IMR-90 (cell line): ENCODE measurements around the gene KRT74. TPM values are rescaled to one million over a fixed set of nuclear protein-coding genes. Genes with fewer than 3 reads are reported as not detected.

ENCODE experiments used
- ATAC-seq: fragments of 200-7000 bp; cut with Tn5 transposase; 2 replicates; pipeline ENCODE4 v1.9.1; 2020; ENCODE audit warnings: low read depth, mild to moderate bottlenecking, moderate library complexity
- BruUV-seq: library from RNA; stranded (reverse); fragments of 400-500 nt; replicated peaks from 2 replicates; lab custom pipeline; 2021; lab: Mats Ljungman, UMichigan
- CTCF ChIA-PET: fragments of 300-600 bp; formaldehyde crosslinking; extraction: SDS; loops from one replicate; lab custom pipeline; 2021; ENCODE audit warnings: antibody characterized with exemption; lab: Yijun Ruan, JAX
- POLR2A ChIA-PET: fragments of 300-600 bp; sonication (Branson Sonifier 250); formaldehyde crosslinking; loops from one replicate; lab custom pipeline; 2022; ENCODE audit warnings: antibody characterized with exemption; ENCODE audit not compliant: unreplicated experiment; lab: Charles Lee
- DNase-seq: peaks from one replicate; pipeline ENCODE4 v3.0.0; 2013
- H2AFZ ChIP-seq: replicated peaks from 2 replicates; pipeline ENCODE3; 2013; ENCODE audit warnings: low read length, mild to moderate bottlenecking; ENCODE audit not compliant: poor library complexity
- H2AK5ac ChIP-seq: 2 replicates; pipeline ENCODE4 v1.6.1; 2013; ENCODE audit warnings: low read depth, low read length, inconsistent platforms
- H2AK9ac ChIP-seq: replicated peaks from 2 replicates; pipeline ENCODE3; 2013; ENCODE audit warnings: mild to moderate bottlenecking, low read depth, low read length, moderate library complexity; ENCODE audit not compliant: poor library complexity
- H2BK120ac ChIP-seq: 2 replicates; pipeline ENCODE4 v1.6.1; 2013; ENCODE audit warnings: low read depth, low read length, inconsistent platforms
- H2BK15ac ChIP-seq: 3 replicates; pipeline ENCODE4 v1.6.1; 2013; ENCODE audit warnings: low read depth, low read length, inconsistent platforms
- H2BK20ac ChIP-seq: 2 replicates; pipeline ENCODE4 v1.6.1; 2013; ENCODE audit warnings: low read depth, mild to moderate bottlenecking, inconsistent platforms, low read length, moderate library complexity
- H2BK5ac ChIP-seq: 2 replicates; pipeline ENCODE4 v1.6.1; 2013; ENCODE audit warnings: mild to moderate bottlenecking, low read depth, low read length, inconsistent platforms; ENCODE audit not compliant: poor library complexity, severe bottlenecking
- H3K14ac ChIP-seq: replicated peaks from 2 replicates; pipeline ENCODE4 v1.6.1; 2013; ENCODE audit warnings: low read depth, low read length, inconsistent platforms
- H3K18ac ChIP-seq: 2 replicates; pipeline ENCODE4 v1.6.1; 2013; ENCODE audit warnings: low read depth, low read length, control low read depth
- H3K23ac ChIP-seq: 2 replicates; pipeline ENCODE4 v1.6.1; 2013; ENCODE audit warnings: low read depth, low read length, inconsistent platforms
- H3K27ac ChIP-seq: 2 replicates; pipeline ENCODE4 v1.5.1; 2013; ENCODE audit warnings: mild to moderate bottlenecking, control low read depth, low read length; ENCODE audit not compliant: insufficient read depth
- H3K27me3 ChIP-seq: 2 replicates; pipeline ENCODE4 v1.6.1; 2013; ENCODE audit warnings: low read length; ENCODE audit not compliant: control insufficient read depth, insufficient read depth
- H3K36me3 ChIP-seq: 2 replicates; pipeline ENCODE4 v1.6.1; 2013; ENCODE audit warnings: low read length, mixed read lengths; ENCODE audit not compliant: control insufficient read depth, insufficient read depth
- H3K4ac ChIP-seq: 2 replicates; pipeline ENCODE4 v1.6.1; 2013; ENCODE audit warnings: low read depth, low read length, inconsistent platforms
- H3K4me1 ChIP-seq: 2 replicates; pipeline ENCODE4 v1.6.1; 2013; ENCODE audit warnings: low read length, mixed read lengths; ENCODE audit not compliant: control insufficient read depth, insufficient read depth
- H3K4me2 ChIP-seq: 2 replicates; pipeline ENCODE4 v1.6.1; 2013; ENCODE audit warnings: low read depth, mild to moderate bottlenecking, control low read depth, low read length, moderate library complexity
- H3K4me3 ChIP-seq: 2 replicates; pipeline ENCODE4 v1.5.1; 2013; ENCODE audit warnings: low read depth, mild to moderate bottlenecking, control low read depth, low read length, moderate library complexity; ENCODE audit not compliant: insufficient read depth
- H3K56ac ChIP-seq: 2 replicates; pipeline ENCODE4 v1.6.1; 2013; ENCODE audit warnings: low read length, inconsistent platforms; ENCODE audit not compliant: insufficient read depth; ENCODE audit errors: extremely low read depth
- H3K79me1 ChIP-seq, 2 experiments: 2 replicates each; pipeline ENCODE4 v1.6.1; 2013; ENCODE audit warnings: low read length in 2 of 2, inconsistent platforms in 1 of 2, low read depth in 1 of 2
- H3K9ac ChIP-seq: 2 replicates; pipeline ENCODE4 v1.6.1; 2013; ENCODE audit warnings: low read depth, low read length, control low read depth
- H3K9me1 ChIP-seq: 2 replicates; pipeline ENCODE4 v1.6.1; 2013; ENCODE audit warnings: low read length, inconsistent platforms; ENCODE audit not compliant: insufficient read depth
- H3K9me3 ChIP-seq: 2 replicates; pipeline ENCODE4 v1.6.1; 2013; ENCODE audit warnings: low read length; ENCODE audit not compliant: control insufficient read depth, insufficient read depth
- H4K20me1 ChIP-seq: 2 replicates; pipeline ENCODE4 v1.6.1; 2013; ENCODE audit warnings: low read length, inconsistent platforms; ENCODE audit not compliant: insufficient read depth
- H4K5ac ChIP-seq: 2 replicates; pipeline ENCODE4 v1.6.1; 2013; ENCODE audit warnings: mild to moderate bottlenecking, low read depth, low read length, control low read depth
- H4K8ac ChIP-seq, 2 experiments: 2 replicates each; pipeline ENCODE4 v1.6.1; 2013; ENCODE audit warnings: low read depth in 2 of 2, low read length in 2 of 2, control low read depth in 1 of 2, inconsistent platforms in 1 of 2
- H4K91ac ChIP-seq: 2 replicates; pipeline ENCODE4 v1.6.1; 2013; ENCODE audit warnings: low read depth, low read length, inconsistent platforms; ENCODE audit not compliant: insufficient read depth
- BHLHE40 ChIP-seq: fragments of 150-350 bp; IDR thresholded peaks from 2 replicates; pipeline ENCODE4 v1.6.1; 2016; ENCODE audit warnings: mild to moderate bottlenecking, low read depth, low read length
- CEBPB ChIP-seq: IDR thresholded peaks from 2 replicates; pipeline ENCODE4 v1.6.1; 2012; ENCODE audit warnings: low read depth, low read length, improper control_type of control experiment
- CHD1 ChIP-seq: IDR thresholded peaks from 2 replicates; pipeline ENCODE4 v1.6.1; 2012; ENCODE audit warnings: low read depth, low read length, improper control_type of control experiment
- CTCF ChIP-seq: conservative IDR thresholded peaks from 2 replicates; pipeline ENCODE4 v1.5.1; 2012; ENCODE audit warnings: mild to moderate bottlenecking, low read depth, low read length, improper control_type of control experiment
- ELK1 ChIP-seq: fragments of 150-350 bp; IDR thresholded peaks from 2 replicates; pipeline ENCODE4 v1.6.1; 2016; ENCODE audit warnings: low read depth, mild to moderate bottlenecking, low read length, moderate library complexity, borderline replicate concordance
- FOS ChIP-seq: fragments of 150-350 bp; IDR thresholded peaks from 2 replicates; pipeline ENCODE4 v1.6.1; 2016; ENCODE audit warnings: low read depth, low read length
- MAFK ChIP-seq: IDR thresholded peaks from 2 replicates; pipeline ENCODE4 v1.6.1; 2012; ENCODE audit warnings: low read depth, low read length, improper control_type of control experiment
- MAZ ChIP-seq: IDR thresholded peaks from 2 replicates; pipeline ENCODE4 v1.6.1; 2012; ENCODE audit warnings: low read depth, mild to moderate bottlenecking, low read length, improper control_type of control experiment, moderate library complexity, borderline replicate concordance
- MXI1 ChIP-seq: IDR thresholded peaks from 2 replicates; pipeline ENCODE4 v1.6.1; 2012; ENCODE audit warnings: low read depth, mild to moderate bottlenecking, low read length, moderate library complexity, borderline replicate concordance
- NFE2L2 ChIP-seq: fragments of 150-350 bp; IDR thresholded peaks from 2 replicates; pipeline ENCODE4 v1.6.1; 2016; ENCODE audit warnings: low read depth, mild to moderate bottlenecking, low read length
- RCOR1 ChIP-seq: IDR thresholded peaks from 2 replicates; pipeline ENCODE4 v1.6.1; 2012; ENCODE audit warnings: mild to moderate bottlenecking, low read length, improper control_type of control experiment; ENCODE audit not compliant: insufficient replicate concordance
- RFX5 ChIP-seq: IDR thresholded peaks from 2 replicates; pipeline ENCODE4 v1.8.0; 2012; ENCODE audit warnings: low read depth, mild to moderate bottlenecking, low read length, moderate library complexity
- SMC3 ChIP-seq: fragments of 150-350 bp; IDR thresholded peaks from 2 replicates; pipeline ENCODE4 v1.6.1; 2016; ENCODE audit warnings: low read depth, mild to moderate bottlenecking, antibody characterized with exemption, low read length, moderate library complexity
- USF2 ChIP-seq: fragments of 150-350 bp; IDR thresholded peaks from 2 replicates; pipeline ENCODE4 v1.6.1; 2017; ENCODE audit warnings: mild to moderate bottlenecking, antibody characterized with exemption, low read length, low read depth
- WGBS, 2 experiments: methylation state at CpG; one replicate each; pipeline versions ENCODE4 v1.1.5 to v1.1.7; 2013; ENCODE audit warnings: missing lambda C conversion rate in 2 of 2; ENCODE audit not compliant: insufficient read length in 1 of 2; ENCODE audit errors: extremely low coverage in 2 of 2; 5-methylcytosine and 5-hydroxymethylcytosine counted together
- dilution Hi-C: fragments of 300-500 bp; cut with HindIII; formaldehyde crosslinking; loops from one replicate; pipeline ENCODE4 v1.14.3; 2018; ENCODE audit warnings: low sequenced_read_pairs; ENCODE audit not compliant: unreplicated experiment
- in situ Hi-C: fragments of 300-500 bp; cut with MboI; formaldehyde crosslinking; loops from 3 replicates; pipeline ENCODE4 v1.14.3; 2019; ENCODE audit warnings: low sequenced_read_pairs, inconsistent platforms, mixed read lengths
- intact Hi-C: fragments of 100-400 bp; cut with micrococcal nuclease; formaldehyde crosslinking; loops from 2 replicates; pipeline ENCODE4 v1.10.0; 2022
- polyA plus RNA-seq, 3 experiments: library from polyadenylated mRNA; depleted of rRNA; stranded (reverse); fragments of >200 nt; gene quantifications; 2 replicates each; pipeline ENCODE4 v1.2.3, GENCODE V29; 2012; ENCODE audit warnings: low replicate concordance in 1 of 3
- total RNA-seq: library from RNA; depleted of rRNA; stranded (reverse); fragments of >200 nt; gene quantifications from 2 replicates; pipeline ENCODE4 v1.2.3, GENCODE V29; 2012

The KRT74 gene
- total and polyA plus RNA-seq, 2 of the 4 experiments (the other 2 are of a cell fraction): not detected

- no peak overlapping the region for H3K4me3 ChIP-seq
Observed at GRCh38 chr12:52575256-52575655, 1.6 kb upstream of the KRT74 start.

More at GRCh38 chr12:52575256-52575655, 1.6 kb upstream of the KRT74 start:
- Histone ChIP-seq H3K79me1 (no peaks in the 10 kb centered on the region), H4K91ac (no peak overlapping the region), H3K36me3 (no peaks in the 10 kb centered on the region), H3K23ac (no peak overlapping the region), H3K9ac (no peak overlapping the region), H2AK5ac (no peak overlapping the region), H3K18ac (no peak overlapping the region), H2AFZ (no peak overlapping the region), H2BK120ac (no peak overlapping the region), H3K4me2 (no peak overlapping the region), H2AK9ac (no peak overlapping the region), H3K4me1 (no peaks in the 10 kb centered on the region), H3K14ac (no peak overlapping the region), H3K9me1 (no peaks in the 10 kb centered on the region), H4K8ac (no peak overlapping the region), H2BK5ac (no peak overlapping the region), H2BK20ac (no peak overlapping the region), H4K20me1 (no peaks in the 10 kb centered on the region), H4K5ac (no peak overlapping the region), H2BK15ac (no peak overlapping the region), H3K56ac (no peak overlapping the region), H3K27me3 (peaks cover 52% of the 10 kb centered on the region), H3K4ac (no peak overlapping the region), H3K9me3 (no peaks in the 10 kb centered on the region), H3K27ac (no peak overlapping the region)
- DNase-seq (no peak), ATAC-seq (no peak)
- dilution Hi-C loops (no loop called here), intact Hi-C loops (no loop called here), in situ Hi-C loops (no loop called here)
- ChIA-PET POLR2A (no interaction called here), CTCF (no interaction called here)
- TF ChIP-seq RFX5: no peak
- no peak for TF ChIP-seq NFE2L2
- no peak for TF ChIP-seq MAFK
- TF ChIP-seq MXI1: no peak
- no peak for TF ChIP-seq BHLHE40
- no peak for TF ChIP-seq CTCF
- TF ChIP-seq ELK1: no peak
- no peak for TF ChIP-seq FOS
- no peak for TF ChIP-seq USF2
- TF ChIP-seq CEBPB: no peak
- no peak for TF ChIP-seq CHD1
- no peak for TF ChIP-seq SMC3
- TF ChIP-seq RCOR1: no peak
- TF ChIP-seq MAZ: no peak
- no TSS peak for BruUV-seq
- WGBS, 2 experiments: 40% methylated on average over 1 of the region's 9 CpGs; no CpG with 5 or more reads in 1 of the 2 experiments
